GM19240 (cell line): Measurements from ENCODE around the gene GNGT2.
A peak's percentile ranks its signal among the peaks of the same experiment; 100 is the strongest.

Source experiments
- DNase-seq: peaks from one replicate; pipeline ENCODE4 v3.0.0; 2011; ENCODE audit warnings: low spot score; ENCODE audit not compliant: insufficient read length

GNGT2 gene

GRCh38 chr17:49229805-49230600 is 19.6 kb upstream of the GNGT2 start:
- DNase-seq, result no peak

GRCh38 chr17:49229076-49229804 is 18.9 kb upstream of the GNGT2 start:
- DNase-seq, result no peak

- peak; percentile 83 for DNase-seq
Observed at GRCh38 chr17:49227436-49228261, 17.3 kb upstream of the GNGT2 start.

- DNase-seq, result no peak
Observed at GRCh38 chr17:49226771-49227435, 16.5 kb upstream of the GNGT2 start.

GRCh38 chr17:49225554-49226236 is 15.3 kb upstream of the GNGT2 start:
- no peak for DNase-seq

GRCh38 chr17:49224997-49225337 is 14.6 kb upstream of the GNGT2 start:
- DNase-seq, result no peak

- DNase-seq, result no peak
Observed at GRCh38 chr17:49224198-49224996, 14.0 kb upstream of the GNGT2 start.

GRCh38 chr17:49223517-49224197 is 13.3 kb upstream of the GNGT2 start:
- DNase-seq, result no peak

GRCh38 chr17:49223168-49223516 is 12.8 kb upstream of the GNGT2 start:
- no peak for DNase-seq

GRCh38 chr17:49219987-49220386 is 9.6 kb upstream of the GNGT2 start:
- no peak for DNase-seq

GRCh38 chr17:49218941-49219913 is 8.9 kb upstream of the GNGT2 start:
- no peak for DNase-seq

- DNase-seq, result peak; percentile 63
Observed at GRCh38 chr17:49217651-49218413, 7.5 kb upstream of the GNGT2 start.

- DNase-seq, result no peak
Observed at GRCh38 chr17:49216953-49217650, 6.7 kb upstream of the GNGT2 start.

- no peak for DNase-seq
Observed at GRCh38 chr17:49216482-49216881, 6.1 kb upstream of the GNGT2 start.

GRCh38 chr17:49214676-49215360 is 4.4 kb upstream of the GNGT2 start:
- DNase-seq, result no peak

GRCh38 chr17:49213847-49214246 is 3.5 kb upstream of the GNGT2 start:
- no peak for DNase-seq
